Fibroblast of lung (primary cell): ENCODE data around the gene GABPA. TPM values are rescaled to one million over a fixed set of nuclear protein-coding genes. Genes with fewer than 3 reads are reported as not detected.

Source experiments
- DNase-seq, 2 donors: peaks; one replicate each; pipeline versions ENCODE4 v3.0.0 to v3.0.0-alpha.2; 2010; ENCODE audit warnings: low read depth in 2 of 2
- H2AFZ ChIP-seq: 2 replicates; pipeline ENCODE4 v1.5.1; 2012; ENCODE audit warnings: low read length, control low read depth, inconsistent platforms
- H3K27ac ChIP-seq: 2 replicates; pipeline ENCODE4 v1.5.1; 2011; ENCODE audit warnings: low read length, control low read depth; ENCODE audit not compliant: insufficient read depth
- H3K27me3 ChIP-seq: 2 replicates; pipeline ENCODE4 v1.5.1; 2011; ENCODE audit warnings: mild to moderate bottlenecking, low read length; ENCODE audit not compliant: control insufficient read depth, insufficient read depth
- H3K36me3 ChIP-seq: 2 replicates; pipeline ENCODE4 v1.5.1; 2011; ENCODE audit warnings: low read length; ENCODE audit not compliant: control insufficient read depth, insufficient read depth
- H3K4me1 ChIP-seq: 2 replicates; pipeline ENCODE4 v1.5.1; 2011; ENCODE audit warnings: low read length; ENCODE audit not compliant: control insufficient read depth, insufficient read depth; ENCODE audit errors: extremely low read depth
- H3K4me2 ChIP-seq: 2 replicates; pipeline ENCODE4 v1.5.1; 2011; ENCODE audit warnings: low read length, control low read depth; ENCODE audit not compliant: insufficient read depth; ENCODE audit errors: extremely low read depth
- H3K4me3 ChIP-seq, 4 experiments: fragments of 200-600 bp in 1 of 4; sonication (generic) in 1 of 4; replicated peaks in 1 of 4; 2 replicates each; pipeline ENCODE4 v1.5.1; 2011 to 2016; ENCODE audit warnings: low read length in 4 of 4, low read depth in 3 of 4, mild to moderate bottlenecking in 3 of 4, control low read depth in 2 of 4, inconsistent platforms in 1 of 4, mixed read lengths in 1 of 4; ENCODE audit not compliant: insufficient read depth in 1 of 4; ENCODE audit errors: control extremely low read depth in 1 of 4
- H3K79me2 ChIP-seq: 2 replicates; pipeline ENCODE4 v1.5.1; 2012; ENCODE audit warnings: mild to moderate bottlenecking, low read length, inconsistent platforms; ENCODE audit not compliant: control insufficient read depth, insufficient read depth
- H3K9ac ChIP-seq: 2 replicates; pipeline ENCODE4 v1.5.1; 2011; ENCODE audit warnings: mild to moderate bottlenecking, low read length, control low read depth; ENCODE audit not compliant: insufficient read depth
- H3K9me3 ChIP-seq: 2 replicates; pipeline ENCODE4 v1.5.1; 2012; ENCODE audit warnings: low read depth, low read length; ENCODE audit not compliant: control insufficient read depth, insufficient read depth
- H4K20me1 ChIP-seq: 2 replicates; pipeline ENCODE4 v1.5.1; 2011; ENCODE audit warnings: low read length; ENCODE audit not compliant: control insufficient read depth, insufficient read depth; ENCODE audit errors: extremely low read depth
- CTCF ChIP-seq, 2 donors: IDR thresholded peaks in 1 of 2; conservative IDR thresholded peaks in 1 of 2; 1 replicate in 1 of 2; 2 replicates in 1 of 2; pipeline ENCODE4 v1.5.1; 2011 to 2012; ENCODE audit warnings: low read length in 2 of 2, control low read depth in 1 of 2, inconsistent platforms in 1 of 2, low read depth in 1 of 2, mild to moderate bottlenecking in 1 of 2
- EZH2 ChIP-seq: IDR thresholded peaks from 2 replicates; pipeline ENCODE4 v1.5.1; 2012; ENCODE audit warnings: low read length, control low read depth, mild to moderate bottlenecking; ENCODE audit errors: missing control alignments
- polyA plus RNA-seq, 2 donors: library from polyadenylated mRNA; depleted of rRNA in 1 of 2; stranded (reverse) in 1 of 2; unstranded in 1 of 2; fragments of >200 nt; gene quantifications; 2 replicates each; pipeline ENCODE4 v1.2.1, GENCODE V29; 2011 to 2012; ENCODE audit warnings: missing spikeins in 1 of 2
- total RNA-seq: library from RNA; depleted of rRNA; stranded (reverse); fragments of >200 nt; gene quantifications from 2 replicates; pipeline ENCODE4 v1.2.1, GENCODE V29; 2014

Gene GABPA
- total and polyA plus RNA-seq, 2 donors (not counting 1 experiment from before 2014, with no cell fraction given), result 20.5 to 28.6 TPM

- Histone ChIP-seq H3K27ac (no peak overlapping the region), H3K4me2 (no peak overlapping the region), H3K4me1 (no peaks in the 10 kb centered on the region), H3K9ac (no peak overlapping the region), H3K9me3 (no peaks in the 10 kb centered on the region), H2AFZ (no peak overlapping the region), H3K4me3 (no peak overlapping the region), H3K27me3 (no peaks in the 10 kb centered on the region), H3K79me2 (no peaks in the 10 kb centered on the region), H3K36me3 (no peaks in the 10 kb centered on the region), H4K20me1 (no peaks in the 10 kb centered on the region)
- TF ChIP-seq CTCF (conservative IDR thresholded peaks at IDR 0.05 in 1 of 2, IDR thresholded peaks at IDR 0.05 in 1 of 2; ENCODE audit: low read depth in 1 of 2, low read length in 2 of 2) (no peak), EZH2 (no peak)
- no peak for DNase-seq
These were observed 53.9 kb downstream of the GABPA start for GRCh38 chr21:25788677-25789076.

- Histone ChIP-seq H3K79me2 (no peaks in the 10 kb centered on the region), H3K27me3 (no peaks in the 10 kb centered on the region), H2AFZ (peak overlapping the region; percentile 71), H3K27ac (no peak overlapping the region), H3K4me1 (no peaks in the 10 kb centered on the region), H3K4me2 (peak overlapping the region; percentile 65), H3K9ac (no peak overlapping the region), H3K4me3 (peak overlapping the region; percentile 1 to 57 (median 26)), H3K36me3 (no peaks in the 10 kb centered on the region), H4K20me1 (no peaks in the 10 kb centered on the region), H3K9me3 (no peaks in the 10 kb centered on the region)
- DNase-seq, result peak; percentile 28 to 51
- TF ChIP-seq EZH2, result no peak
- TF ChIP-seq CTCF (conservative IDR thresholded peaks at IDR 0.05 in 1 of 2, IDR thresholded peaks at IDR 0.05 in 1 of 2; ENCODE audit: low read depth in 1 of 2, low read length in 2 of 2), result peak; percentile 24 to 37
These were observed 55.5 kb downstream of the GABPA start for GRCh38 chr21:25790122-25790877.

- TF ChIP-seq CTCF (conservative IDR thresholded peaks at IDR 0.05 in 1 of 2, IDR thresholded peaks at IDR 0.05 in 1 of 2; ENCODE audit: low read depth in 1 of 2, low read length in 2 of 2) (no peak), EZH2 (no peak)
- Histone ChIP-seq H3K79me2 (no peaks in the 10 kb centered on the region), H3K27me3 (no peaks in the 10 kb centered on the region), H3K4me2 (peak overlapping the region; percentile 65), H3K9me3 (no peaks in the 10 kb centered on the region), H3K4me1 (no peaks in the 10 kb centered on the region), H3K27ac (no peak overlapping the region), H3K9ac (no peak overlapping the region), H2AFZ (peak overlapping the region; percentile 71), H3K4me3 (peak overlapping the region in 2 of 4 experiments; percentile 43 to 57), H4K20me1 (no peaks in the 10 kb centered on the region), H3K36me3 (no peaks in the 10 kb centered on the region)
- no peak for DNase-seq
These were observed 56.1 kb downstream of the GABPA start for GRCh38 chr21:25790878-25791204.
